Right lobe of liver (tissue), 4 donors: ENCODE data around the gene TEX19.

Experiments
- POLR2A ChIP-seq: fragments of 450-650 bp; IDR thresholded peaks from one replicate; pipeline ENCODE4 v1.6.1; 2017; ENCODE audit warnings: antibody characterized with exemption, mild to moderate bottlenecking
- TF ChIP-seq, protein P1 (sequence below), 4 donors: fragments of 200-600 bp in 3 of 4; fragments of 450-650 bp in 1 of 4; IDR thresholded peaks; one replicate each; pipeline versions ENCODE4 v1.5.1 to v1.8.0; 2016 to 2022; ENCODE audit warnings: antibody characterized with exemption in 4 of 4, mild to moderate bottlenecking in 2 of 4
- donor health status: DM: no; HTN: no; CAD: no.
- donor health status: DM: no; HTN: no; CAD: no.
- donor health status: DM: no; HTN: yes; CAD: no.

DNA sequence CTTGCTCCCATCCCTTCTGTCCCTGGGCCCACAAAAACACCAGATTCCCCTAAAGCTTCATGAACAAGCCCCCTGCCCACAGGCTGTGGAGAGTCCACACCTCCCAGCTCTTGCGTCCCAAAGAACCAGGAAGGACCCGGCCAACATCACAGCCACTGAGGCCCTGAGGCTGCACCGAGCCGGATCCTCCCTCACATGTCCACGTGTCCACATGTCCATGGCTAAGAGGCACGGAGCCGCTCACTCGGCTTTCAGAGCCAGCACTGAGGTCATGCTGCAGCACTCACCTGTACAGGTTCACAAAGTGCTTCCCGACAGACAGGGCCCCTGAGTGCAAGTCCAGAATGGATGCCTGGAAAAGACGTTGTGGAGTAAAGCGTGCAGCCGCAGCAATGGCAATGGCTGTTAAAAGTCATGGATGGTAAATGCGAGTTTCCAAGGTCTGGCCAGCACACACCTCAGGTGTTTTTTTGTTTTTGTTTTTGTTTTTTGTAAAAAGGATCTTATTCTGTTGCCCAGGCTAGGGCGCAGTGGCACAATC lies 47.2 kb downstream of the TEX19 start:
- TF ChIP-seq, protein P1, sequence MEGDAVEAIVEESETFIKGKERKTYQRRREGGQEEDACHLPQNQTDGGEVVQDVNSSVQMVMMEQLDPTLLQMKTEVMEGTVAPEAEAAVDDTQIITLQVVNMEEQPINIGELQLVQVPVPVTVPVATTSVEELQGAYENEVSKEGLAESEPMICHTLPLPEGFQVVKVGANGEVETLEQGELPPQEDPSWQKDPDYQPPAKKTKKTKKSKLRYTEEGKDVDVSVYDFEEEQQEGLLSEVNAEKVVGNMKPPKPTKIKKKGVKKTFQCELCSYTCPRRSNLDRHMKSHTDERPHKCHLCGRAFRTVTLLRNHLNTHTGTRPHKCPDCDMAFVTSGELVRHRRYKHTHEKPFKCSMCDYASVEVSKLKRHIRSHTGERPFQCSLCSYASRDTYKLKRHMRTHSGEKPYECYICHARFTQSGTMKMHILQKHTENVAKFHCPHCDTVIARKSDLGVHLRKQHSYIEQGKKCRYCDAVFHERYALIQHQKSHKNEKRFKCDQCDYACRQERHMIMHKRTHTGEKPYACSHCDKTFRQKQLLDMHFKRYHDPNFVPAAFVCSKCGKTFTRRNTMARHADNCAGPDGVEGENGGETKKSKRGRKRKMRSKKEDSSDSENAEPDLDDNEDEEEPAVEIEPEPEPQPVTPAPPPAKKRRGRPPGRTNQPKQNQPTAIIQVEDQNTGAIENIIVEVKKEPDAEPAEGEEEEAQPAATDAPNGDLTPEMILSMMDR (IDR thresholded peaks at IDR 0.05): no peak
- TF ChIP-seq POLR2A: no peak
